GM19239 (cell line): ENCODE results near the gene SV2C.

Source experiments
- DNase-seq: peaks from one replicate; pipeline ENCODE4 v3.0.0; 2011; ENCODE audit warnings: low spot score; ENCODE audit not compliant: insufficient read length
- FAIRE-seq: peaks from 2 replicates; lab custom pipeline; 2011; peaks lifted over from hg19 to GRCh38; lab: Jason Lieb, UNC

The SV2C gene

GRCh38 chr5:76391014-76391413 lies 307.8 kb downstream of the SV2C start:
- FAIRE-seq = peak; percentile 31
- no peak for DNase-seq

- DNase-seq (no peak), FAIRE-seq (no peak)
Measured at GRCh38 chr5:76393035-76393680, 310.0 kb downstream of the SV2C start.

- FAIRE-seq = no peak
Measured at GRCh38 chr5:76397200-76397599, 314.0 kb downstream of the SV2C start.

GRCh38 chr5:76399268-76399667 lies 316.1 kb downstream of the SV2C start:
- DNase-seq (no peak), FAIRE-seq (no peak)

More at GRCh38 chr5:76397200-76397599, 314.0 kb downstream of the SV2C start:
- DNase-seq = no peak

- DNase-seq = no peak
- peak; percentile 79 for FAIRE-seq
Measured at GRCh38 chr5:76400466-76400865, 317.3 kb downstream of the SV2C start.

- FAIRE-seq (peak; percentile 86), DNase-seq (peak; percentile 26)
Measured at GRCh38 chr5:76401801-76402250, 318.6 kb downstream of the SV2C start.

- DNase-seq (peak; percentile 49), FAIRE-seq (no peak)
Measured at GRCh38 chr5:76402251-76402885, 319.2 kb downstream of the SV2C start.

- peak; percentile 62 for DNase-seq
- FAIRE-seq = peak; percentile 98
Measured at GRCh38 chr5:76402886-76403765, 319.9 kb downstream of the SV2C start, which contains the start of gene IQGAP2. TSS of gene IQGAP2 (plus strand) at chr5:76403285. CDS start at chr5:76403546, 261 bp downstream.
